ENCODE measurements around the gene COL6A1.
"Not testable (repeated sequence)": the region's sequence is repeated elsewhere in the genome, so short reads cannot be mapped to it uniquely, and the experiment has no call there.

Gene COL6A1

DNA sequence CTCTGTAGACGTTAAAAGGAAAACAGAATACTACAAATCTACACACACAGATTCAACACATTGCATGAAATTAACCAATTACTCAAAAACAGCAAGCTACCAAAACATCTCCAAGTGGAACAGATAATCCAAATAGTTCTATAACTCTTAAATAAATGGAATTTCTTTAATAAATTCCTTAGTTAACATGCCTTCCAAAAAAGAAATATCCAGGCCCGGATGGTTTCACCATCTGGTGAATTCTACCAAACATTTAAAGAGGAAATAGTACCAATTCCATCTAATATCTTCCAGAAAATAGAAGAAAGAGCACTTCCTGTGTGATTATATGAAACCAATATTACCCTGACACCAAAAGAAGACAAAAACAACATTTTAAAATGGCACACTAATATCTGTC is 63.6 kb downstream of the COL6A1 start:
- no peaks in the 10 kb centered on the region for H3K27me3 ChIP-seq (ENCODE audit: insufficient read depth, poor library complexity, severe bottlenecking)
- H3K27ac ChIP-seq (replicated peaks), result no peak overlapping the region
- TF ChIP-seq GABPA (IDR thresholded peaks at IDR 0.05; ENCODE audit: low read depth) (no peak), POLR2AphosphoS5 (IDR thresholded peaks at IDR 0.05; ENCODE audit: low read depth) (no peak), SPI1 (IDR thresholded peaks at IDR 0.05; ENCODE audit: borderline replicate concordance, low read depth) (no peak), REST (IDR thresholded peaks at IDR 0.05; ENCODE audit: insufficient replicate concordance, low read depth) (no peak)
- TF ChIP-seq, protein P1, sequence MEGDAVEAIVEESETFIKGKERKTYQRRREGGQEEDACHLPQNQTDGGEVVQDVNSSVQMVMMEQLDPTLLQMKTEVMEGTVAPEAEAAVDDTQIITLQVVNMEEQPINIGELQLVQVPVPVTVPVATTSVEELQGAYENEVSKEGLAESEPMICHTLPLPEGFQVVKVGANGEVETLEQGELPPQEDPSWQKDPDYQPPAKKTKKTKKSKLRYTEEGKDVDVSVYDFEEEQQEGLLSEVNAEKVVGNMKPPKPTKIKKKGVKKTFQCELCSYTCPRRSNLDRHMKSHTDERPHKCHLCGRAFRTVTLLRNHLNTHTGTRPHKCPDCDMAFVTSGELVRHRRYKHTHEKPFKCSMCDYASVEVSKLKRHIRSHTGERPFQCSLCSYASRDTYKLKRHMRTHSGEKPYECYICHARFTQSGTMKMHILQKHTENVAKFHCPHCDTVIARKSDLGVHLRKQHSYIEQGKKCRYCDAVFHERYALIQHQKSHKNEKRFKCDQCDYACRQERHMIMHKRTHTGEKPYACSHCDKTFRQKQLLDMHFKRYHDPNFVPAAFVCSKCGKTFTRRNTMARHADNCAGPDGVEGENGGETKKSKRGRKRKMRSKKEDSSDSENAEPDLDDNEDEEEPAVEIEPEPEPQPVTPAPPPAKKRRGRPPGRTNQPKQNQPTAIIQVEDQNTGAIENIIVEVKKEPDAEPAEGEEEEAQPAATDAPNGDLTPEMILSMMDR (IDR thresholded peaks at IDR 0.05; ENCODE audit: insufficient read depth, low read length), result no peak

GRCh38 chr21:46046471-46046870 is 64.9 kb downstream of the COL6A1 start:
- no peak overlapping the region for H3K4me3 ChIP-seq (replicated peaks; ENCODE audit: insufficient read depth, low read length)
- H3K27me3 ChIP-seq (ENCODE audit: insufficient read depth, poor library complexity, severe bottlenecking), result no peaks in the 10 kb centered on the region
- DNase-seq (ENCODE audit: low read depth in 1 of 2, low spot score in 1 of 2), result no peak
- no peak for TF ChIP-seq REST (IDR thresholded peaks at IDR 0.05; ENCODE audit: insufficient replicate concordance, low read depth)
- TF ChIP-seq, protein P1 (IDR thresholded peaks at IDR 0.05; ENCODE audit: insufficient read depth, low read length), result no peak
- TF ChIP-seq POLR2AphosphoS5 (IDR thresholded peaks at IDR 0.05; ENCODE audit: low read depth), result no peak
- H3K27ac ChIP-seq (replicated peaks), result no peak overlapping the region

More for the DNA sequence above, 63.6 kb downstream of the COL6A1 start:
- no peak overlapping the region for H3K4me3 ChIP-seq (replicated peaks; ENCODE audit: insufficient read depth, low read length)
- no peak for DNase-seq (ENCODE audit: low read depth in 1 of 2, low spot score in 1 of 2)

- not testable (repeated sequence) for H3K4me3 ChIP-seq (replicated peaks; ENCODE audit: insufficient read depth, low read length); DNase-seq (ENCODE audit: low read depth in 1 of 2, low spot score in 1 of 2); H3K27ac ChIP-seq (replicated peaks); H3K27me3 ChIP-seq (ENCODE audit: insufficient read depth, poor library complexity, severe bottlenecking)
These were observed 65.3 kb downstream of the COL6A1 start for GRCh38 chr21:46046906-46047305.

DNA sequence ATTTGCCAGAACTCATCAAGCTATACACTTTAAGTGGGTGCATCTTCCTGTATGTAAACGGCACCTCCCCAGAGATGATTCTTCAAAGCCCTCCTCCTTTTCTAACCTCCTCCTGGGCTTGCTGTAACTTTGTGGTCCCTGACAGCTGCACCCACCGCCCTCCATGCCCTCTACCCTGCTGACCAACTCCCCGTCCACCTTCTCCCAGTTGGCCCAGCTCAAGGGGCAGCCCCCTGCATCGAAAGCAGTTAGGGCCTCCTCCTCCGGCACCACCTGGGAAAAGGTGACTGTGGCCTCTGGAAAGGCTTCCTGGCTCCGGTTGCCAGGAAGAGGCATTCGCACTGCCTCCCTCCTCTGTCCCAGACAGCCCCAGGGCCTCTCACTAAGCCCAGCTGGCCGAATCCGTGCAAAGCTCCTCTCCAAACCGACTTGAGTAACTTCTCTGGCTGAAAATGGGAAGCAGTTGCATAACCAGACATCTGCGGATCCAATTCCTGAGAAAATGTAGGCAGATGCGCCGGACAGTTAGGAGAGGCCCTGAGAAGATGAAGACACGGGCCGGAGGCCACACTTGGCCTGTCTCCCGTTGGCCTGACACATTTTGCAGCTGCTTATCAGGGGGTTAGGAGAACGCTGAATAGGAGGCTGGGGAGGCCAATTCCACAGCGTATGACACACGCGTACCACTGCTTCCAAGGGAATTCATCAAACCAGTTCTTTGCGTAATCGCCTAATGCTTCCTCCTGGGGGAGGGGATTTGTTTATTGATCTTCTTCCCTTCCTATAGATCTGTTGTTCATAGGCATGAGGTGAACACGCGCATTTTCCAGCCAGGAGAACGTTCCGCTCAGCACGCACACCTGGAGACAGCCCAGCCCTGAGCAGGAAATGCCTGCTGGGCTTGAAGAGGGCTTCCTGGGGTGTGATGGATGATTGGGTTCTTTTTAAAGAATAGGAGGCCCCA is 67.6 kb downstream of the COL6A1 start:
- DNase-seq (ENCODE audit: low read depth in 1 of 2, low spot score in 1 of 2), result no peak
- Histone ChIP-seq H3K27ac (replicated peaks) (no peak overlapping the region), H3K27me3 (ENCODE audit: insufficient read depth, poor library complexity, severe bottlenecking) (no peaks in the 10 kb centered on the region), H3K4me3 (replicated peaks; ENCODE audit: insufficient read depth, low read length) (no peak overlapping the region)
- TF ChIP-seq, protein P1 (IDR thresholded peaks at IDR 0.05; ENCODE audit: insufficient read depth, low read length), result no peak
